GM12873 (cell line): ENCODE measurements around the gene CSNK1G2.

ENCODE experiments used
- TF ChIP-seq, protein P1 (sequence below): IDR thresholded peaks from 2 replicates; pipeline ENCODE4 v1.5.1; 2012; ENCODE audit warnings: low read depth, mild to moderate bottlenecking, moderate library complexity, low read length, control low read depth; ENCODE audit not compliant: insufficient read depth; ENCODE audit errors: missing control alignments

CSNK1G2 gene

DNA sequence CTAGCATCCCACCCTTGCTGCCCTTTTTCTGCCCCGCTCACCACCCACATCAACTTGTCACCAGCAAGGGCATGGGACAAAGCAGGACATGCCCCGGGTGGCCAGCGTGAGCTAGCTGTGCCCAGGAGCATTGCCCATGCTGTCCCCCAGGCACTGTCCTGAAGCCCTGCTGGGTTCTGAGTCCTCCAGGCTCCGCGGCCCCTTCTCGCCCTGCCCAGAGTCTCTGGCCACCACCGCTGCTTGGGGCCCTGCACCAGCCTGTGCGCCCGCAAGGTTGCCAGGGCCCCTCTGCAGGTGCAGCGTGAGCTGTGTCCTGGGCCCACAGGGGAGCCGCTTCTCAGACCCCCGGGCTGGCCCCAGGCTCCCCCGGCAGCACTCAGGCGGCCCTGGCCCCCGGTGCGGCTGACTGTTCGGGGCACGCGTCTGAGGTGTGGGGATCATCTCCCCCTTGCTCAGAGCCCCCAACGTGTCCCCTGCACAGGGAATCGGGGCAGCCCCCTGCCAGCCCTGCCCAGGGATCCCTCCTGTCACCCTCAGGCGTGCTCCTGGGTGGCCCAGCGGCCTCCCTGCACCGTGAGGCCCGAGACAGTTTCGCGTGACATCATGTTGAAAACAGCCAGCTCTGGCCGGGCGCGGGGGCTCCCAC lies 4.1 kb downstream of the CSNK1G2 start:
- TF ChIP-seq, protein P1, sequence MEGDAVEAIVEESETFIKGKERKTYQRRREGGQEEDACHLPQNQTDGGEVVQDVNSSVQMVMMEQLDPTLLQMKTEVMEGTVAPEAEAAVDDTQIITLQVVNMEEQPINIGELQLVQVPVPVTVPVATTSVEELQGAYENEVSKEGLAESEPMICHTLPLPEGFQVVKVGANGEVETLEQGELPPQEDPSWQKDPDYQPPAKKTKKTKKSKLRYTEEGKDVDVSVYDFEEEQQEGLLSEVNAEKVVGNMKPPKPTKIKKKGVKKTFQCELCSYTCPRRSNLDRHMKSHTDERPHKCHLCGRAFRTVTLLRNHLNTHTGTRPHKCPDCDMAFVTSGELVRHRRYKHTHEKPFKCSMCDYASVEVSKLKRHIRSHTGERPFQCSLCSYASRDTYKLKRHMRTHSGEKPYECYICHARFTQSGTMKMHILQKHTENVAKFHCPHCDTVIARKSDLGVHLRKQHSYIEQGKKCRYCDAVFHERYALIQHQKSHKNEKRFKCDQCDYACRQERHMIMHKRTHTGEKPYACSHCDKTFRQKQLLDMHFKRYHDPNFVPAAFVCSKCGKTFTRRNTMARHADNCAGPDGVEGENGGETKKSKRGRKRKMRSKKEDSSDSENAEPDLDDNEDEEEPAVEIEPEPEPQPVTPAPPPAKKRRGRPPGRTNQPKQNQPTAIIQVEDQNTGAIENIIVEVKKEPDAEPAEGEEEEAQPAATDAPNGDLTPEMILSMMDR = no peak

DNA sequence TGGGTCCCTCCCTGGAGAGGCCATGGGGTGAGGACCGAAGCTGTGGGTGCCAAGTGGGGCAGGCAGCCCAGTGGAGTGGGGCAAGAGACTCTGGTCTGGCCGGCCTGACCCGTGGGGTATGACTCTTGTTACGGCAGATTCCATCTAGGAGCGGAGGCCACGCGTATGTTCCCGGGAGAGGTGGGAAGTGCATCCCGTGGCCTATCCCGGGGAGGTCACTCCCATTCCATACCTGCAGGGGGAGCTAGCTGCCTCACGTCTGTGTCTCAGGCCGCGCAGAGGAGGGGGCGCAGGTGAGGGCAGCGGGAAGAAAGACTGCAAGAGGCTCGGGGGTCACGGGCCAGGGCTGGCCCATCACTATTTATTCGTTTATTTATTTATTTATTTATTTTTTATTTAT lies 4.9 kb downstream of the CSNK1G2 start:
- TF ChIP-seq, protein P1 = peak; percentile 55

DNA sequence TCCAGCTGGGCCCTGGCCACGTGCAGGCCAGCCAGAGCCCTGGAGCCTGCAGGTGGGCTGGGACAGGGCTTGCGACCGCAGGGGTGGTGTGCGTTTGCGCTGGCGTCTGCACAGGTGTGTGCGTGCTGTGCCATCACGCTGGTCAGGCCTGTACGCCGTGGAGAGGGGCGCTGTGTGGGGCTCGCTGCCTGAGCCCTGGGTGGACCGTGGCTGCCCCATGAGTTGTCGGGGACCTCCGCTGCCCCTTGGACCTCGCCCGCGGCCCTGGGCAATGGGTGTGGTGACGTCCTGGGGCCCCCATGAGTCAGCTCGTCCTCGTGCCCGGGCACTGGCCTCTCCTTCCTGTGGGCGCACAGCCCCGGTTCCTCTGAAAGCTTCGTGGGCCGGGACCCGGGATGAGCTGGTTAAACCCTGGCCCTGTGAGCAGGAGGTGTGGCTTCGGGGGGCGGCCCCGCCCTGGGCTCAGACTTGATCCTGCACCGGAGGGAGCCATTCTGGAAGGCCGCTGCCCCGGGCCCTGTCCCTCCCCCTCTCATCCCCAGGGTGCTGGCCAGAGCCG lies 6.8 kb downstream of the CSNK1G2 start:
- TF ChIP-seq, protein P1 = no peak

DNA sequence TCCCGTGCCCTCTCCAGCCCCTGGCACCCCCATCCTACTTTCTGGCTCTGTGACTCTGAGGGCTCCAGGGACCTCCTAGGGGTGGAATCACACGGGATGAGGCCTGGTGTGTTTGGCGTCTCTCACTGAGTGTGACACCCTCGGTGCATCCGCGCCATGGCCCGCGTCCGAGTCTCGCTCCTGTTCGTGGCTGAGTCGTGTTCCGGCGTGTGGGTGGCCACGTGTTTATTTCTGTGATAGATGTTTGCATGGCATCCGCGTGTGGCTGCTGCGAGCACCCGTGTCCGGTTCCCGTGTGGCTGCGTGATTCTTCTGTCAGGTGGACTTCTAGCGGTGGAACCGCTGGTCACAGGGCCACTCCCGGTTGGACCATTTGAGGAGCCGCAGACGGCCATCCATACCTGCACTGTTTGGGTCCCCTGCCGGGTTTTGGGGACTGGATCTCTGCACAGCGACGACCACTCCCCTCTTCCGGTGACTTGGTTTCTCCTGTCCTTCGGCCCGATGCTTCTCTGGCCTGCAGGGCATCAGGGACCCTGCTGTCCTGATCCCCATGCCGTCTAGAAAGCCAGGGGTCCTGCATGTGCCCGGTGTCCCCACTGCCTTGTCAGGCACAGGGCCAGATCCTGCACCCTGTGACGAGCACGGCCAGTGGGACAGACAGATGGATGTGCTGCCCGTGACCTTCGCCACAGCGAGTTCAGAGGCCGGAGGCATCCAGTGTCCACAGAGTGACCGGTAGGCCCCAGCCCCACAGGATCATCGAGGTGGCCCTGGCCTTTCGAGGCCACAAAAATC lies 8.5 kb downstream of the CSNK1G2 start:
- TF ChIP-seq, protein P1 = no peak

DNA sequence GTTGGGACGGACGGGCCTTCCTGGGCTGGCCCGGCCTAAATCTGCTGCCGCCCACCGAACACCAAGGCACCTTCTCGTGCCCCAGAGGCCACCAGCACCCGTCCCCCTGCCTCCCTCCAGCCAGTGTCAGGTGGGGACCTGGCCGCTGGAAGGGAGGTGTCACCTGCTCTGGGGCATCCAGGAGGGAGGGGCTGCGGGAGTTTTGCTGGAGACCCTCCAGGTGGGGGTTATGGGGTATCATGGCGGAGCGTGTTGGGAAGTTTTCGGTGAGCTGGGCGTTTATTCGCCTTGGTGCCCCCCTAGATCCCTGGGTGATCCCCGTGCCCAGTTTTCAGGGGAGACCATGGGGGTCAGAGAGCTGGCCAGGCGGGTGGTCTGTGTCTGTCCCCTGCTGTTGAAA lies 9.7 kb downstream of the CSNK1G2 start:
- TF ChIP-seq, protein P1 = no peak

DNA sequence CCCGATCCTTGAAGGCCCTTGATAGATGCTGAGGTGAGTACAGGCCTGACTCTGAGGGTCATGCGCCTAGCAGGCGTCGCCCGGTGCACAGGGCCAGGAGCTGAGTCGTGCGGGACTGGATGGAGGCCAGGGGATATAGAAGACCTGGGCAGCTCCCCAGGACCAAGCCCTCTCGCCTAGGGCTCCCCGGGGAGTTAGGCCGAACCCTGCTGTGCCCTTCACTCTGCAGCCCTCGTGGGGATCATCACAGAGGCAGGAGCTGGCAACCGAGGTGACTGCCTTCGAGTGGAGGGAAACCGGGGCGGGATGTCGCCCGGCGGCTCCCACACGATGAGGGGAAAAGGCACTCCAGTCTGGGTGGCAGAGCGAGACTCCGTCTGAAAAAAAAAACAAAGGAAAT lies 11.7 kb downstream of the CSNK1G2 start:
- TF ChIP-seq, protein P1 = no peak

DNA sequence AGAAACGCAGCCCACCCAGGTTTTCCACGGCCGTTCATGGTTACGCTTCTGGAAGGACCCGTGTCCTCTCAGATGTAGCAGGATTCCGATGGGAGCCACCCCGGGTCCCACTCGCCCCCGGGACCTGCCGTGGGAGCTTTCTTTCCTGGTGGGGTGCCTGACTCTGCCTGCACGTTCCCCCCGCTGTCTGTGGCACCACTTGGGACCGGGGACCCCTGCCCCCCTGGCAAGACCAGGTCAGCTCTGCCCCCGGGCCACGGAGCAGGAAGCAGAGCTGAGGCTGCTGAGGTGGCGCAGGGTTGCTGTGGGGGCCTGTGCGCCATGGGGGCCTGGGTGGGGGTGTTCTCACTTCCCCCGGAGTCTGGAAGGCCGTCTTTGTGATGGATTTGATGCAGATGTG lies 12.1 kb downstream of the CSNK1G2 start:
- TF ChIP-seq, protein P1 = no peak
